CD4-positive, alpha-beta T cell treated with Interleukin-10 for 1 hour (primary cell): ENCODE results near the gene CNGA3.

ENCODE experiments used
- DNase-seq: peaks from one replicate; pipeline ENCODE4 v3.0.0-alpha.2; 2020

CNGA3 gene

DNA sequence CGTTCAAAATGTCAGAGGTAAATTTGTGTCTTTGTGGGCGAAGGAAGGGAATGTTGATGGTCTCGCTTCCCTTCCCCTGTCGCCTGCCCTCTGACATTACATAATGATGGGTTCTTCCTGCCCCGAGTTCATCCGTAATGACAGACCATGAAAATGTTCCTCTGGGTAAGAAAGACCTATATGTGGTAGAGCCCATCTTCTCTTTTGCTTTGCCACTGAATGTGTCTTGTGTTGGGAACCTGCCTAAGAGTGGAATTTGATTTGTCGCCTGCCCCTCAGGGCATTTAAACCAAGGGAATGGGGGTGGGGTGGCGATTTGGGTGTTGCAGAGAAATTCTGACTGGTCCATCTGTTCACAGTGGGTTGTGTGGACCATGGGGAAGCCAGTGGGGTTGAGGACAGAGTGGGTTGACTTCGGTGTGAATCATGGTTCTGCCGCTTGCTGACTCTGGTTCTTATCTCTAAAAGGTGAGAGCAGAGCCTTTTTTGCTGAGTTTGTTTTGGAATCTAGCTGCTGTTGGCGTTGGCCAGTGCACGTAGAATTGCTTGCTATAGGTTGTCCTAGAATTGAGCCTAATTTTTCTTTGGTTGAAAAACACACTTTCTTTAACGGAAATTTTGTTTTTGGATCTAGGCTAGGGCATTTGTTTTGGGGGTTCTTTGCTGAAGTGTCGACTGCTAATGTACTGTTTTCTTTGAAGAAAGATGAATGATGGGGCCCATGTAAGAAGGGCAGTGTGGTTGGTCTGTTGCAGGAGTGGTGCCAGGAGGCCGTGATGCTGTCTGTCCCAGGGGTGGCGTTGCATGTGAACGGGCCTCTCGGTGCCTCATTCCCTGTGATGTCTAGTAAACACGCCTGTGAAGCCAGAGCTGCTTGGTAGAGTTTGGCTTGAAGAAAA lies 99.7 kb downstream of the CNGA3 start:
- peak; percentile 44 for DNase-seq

- no peak for DNase-seq
Measured at GRCh38 chr2:98446850-98447249, 100.6 kb downstream of the CNGA3 start.
